RWPE2 (cell line): ENCODE measurements around the gene ZNF622.

Experiments used
- ATAC-seq: fragments of 200-7000 bp; cut with Tn5 transposase; 3 replicates; pipeline ENCODE4 v1.9.1; 2021; ENCODE audit warnings: low read depth
- DNase-seq: peaks from one replicate; pipeline ENCODE4 v3.0.0-alpha.2; 2020; ENCODE audit warnings: low spot score
- H3K27ac ChIP-seq: fragments of 450-650 bp; 2 replicates; pipeline ENCODE4 v1.5.1; 2017; ENCODE audit warnings: mild to moderate bottlenecking; ENCODE audit not compliant: poor library complexity, severe bottlenecking
- H3K27me3 ChIP-seq: fragments of 250-450 bp; sonication (Bioruptor Pico); 2 replicates; pipeline ENCODE4 v1.5.1; 2021; ENCODE audit warnings: mild to moderate bottlenecking, moderate library complexity; ENCODE audit not compliant: insufficient read depth, poor library complexity, severe bottlenecking
- H3K36me3 ChIP-seq: fragments of 250-450 bp; sonication (Bioruptor Pico); 2 replicates; pipeline ENCODE4 v1.5.1; 2020; ENCODE audit warnings: low read depth, mild to moderate bottlenecking, moderate library complexity
- H3K4me1 ChIP-seq: fragments of 250-450 bp; sonication (Bioruptor Pico); 2 replicates; pipeline ENCODE4 v1.5.1; 2021; ENCODE audit warnings: mild to moderate bottlenecking, moderate library complexity; ENCODE audit not compliant: insufficient read depth, poor library complexity, severe bottlenecking
- H3K4me3 ChIP-seq: fragments of 250-450 bp; sonication (Bioruptor Pico); 2 replicates; pipeline ENCODE4 v1.5.1; 2021; ENCODE audit warnings: mild to moderate bottlenecking, moderate library complexity; ENCODE audit not compliant: severe bottlenecking
- H3K9me3 ChIP-seq: fragments of 250-450 bp; sonication (Bioruptor Pico); 2 replicates; pipeline ENCODE4 v1.5.1; 2021; ENCODE audit warnings: mild to moderate bottlenecking, moderate library complexity; ENCODE audit not compliant: severe bottlenecking
- CTCF ChIP-seq: fragments of 450-650 bp; IDR thresholded peaks from one replicate; pipeline ENCODE4 v1.5.1; 2017; ENCODE audit warnings: mild to moderate bottlenecking, moderate library complexity; ENCODE audit not compliant: poor library complexity, severe bottlenecking

Gene ZNF622

GRCh38 chr5:16505904-16506303 is 40.3 kb upstream of the ZNF622 start:
- H3K4me3 ChIP-seq: no peak overlapping the region
- DNase-seq: no peak
- H3K9me3 ChIP-seq: no peaks in the 10 kb centered on the region
- ATAC-seq: no peak
- no peak for TF ChIP-seq CTCF
- no peaks in the 10 kb centered on the region for H3K27me3 ChIP-seq
- no peaks in the 10 kb centered on the region for H3K36me3 ChIP-seq
- H3K27ac ChIP-seq: no peak overlapping the region
- peaks cover 29% of the 10 kb centered on the region for H3K4me1 ChIP-seq

- Histone ChIP-seq H3K4me3 (no peak overlapping the region), H3K27ac (no peak overlapping the region), H3K9me3 (no peaks in the 10 kb centered on the region), H3K27me3 (no peaks in the 10 kb centered on the region), H3K36me3 (no peaks in the 10 kb centered on the region), H3K4me1 (peaks cover 29% of the 10 kb centered on the region)
- DNase-seq (no peak), ATAC-seq (no peak)
- no peak for TF ChIP-seq CTCF
Observed at GRCh38 chr5:16505140-16505891, 39.7 kb upstream of the ZNF622 start.

GRCh38 chr5:16504571-16504970 is 39.0 kb upstream of the ZNF622 start:
- no peak for TF ChIP-seq CTCF
- Histone ChIP-seq H3K4me3 (no peak overlapping the region), H3K9me3 (no peaks in the 10 kb centered on the region), H3K27me3 (no peaks in the 10 kb centered on the region), H3K4me1 (peaks cover 29% of the 10 kb centered on the region), H3K36me3 (no peaks in the 10 kb centered on the region), H3K27ac (no peak overlapping the region)
- ATAC-seq (no peak), DNase-seq (no peak)

GRCh38 chr5:16502866-16503265 is 37.3 kb upstream of the ZNF622 start:
- Histone ChIP-seq H3K27me3 (no peaks in the 10 kb centered on the region), H3K4me3 (no peak overlapping the region), H3K27ac (no peak overlapping the region), H3K9me3 (no peaks in the 10 kb centered on the region), H3K4me1 (peaks cover 15% of the 10 kb centered on the region), H3K36me3 (no peaks in the 10 kb centered on the region)
- ATAC-seq (peak; percentile 77), DNase-seq (no peak)
- no peak for TF ChIP-seq CTCF

- no peak overlapping the region for H3K27ac ChIP-seq
- no peak for ATAC-seq
- H3K4me1 ChIP-seq: peaks cover 10% of the 10 kb centered on the region
- H3K9me3 ChIP-seq: peaks cover 4% of the 10 kb centered on the region
- H3K36me3 ChIP-seq: no peaks in the 10 kb centered on the region
- no peaks in the 10 kb centered on the region for H3K27me3 ChIP-seq
- no peak for DNase-seq
- TF ChIP-seq CTCF: no peak
- no peak overlapping the region for H3K4me3 ChIP-seq
Observed at GRCh38 chr5:16500024-16500423, 34.4 kb upstream of the ZNF622 start.
